ENCODE measurements around the gene EP400. TPM values are rescaled to one million over a fixed set of nuclear protein-coding genes. Genes with fewer than 3 reads are reported as not detected.
A peak's percentile ranks its signal among the peaks of the same experiment; 100 is the strongest.

The EP400 gene
- total and polyA plus RNA-seq, 9 of the 15 experiments (the other 6 are each of a cell fraction or from before 2014, with no cell fraction given) = 4.5 to 58.0 (median 7.0) TPM

GRCh38 chr12:131949431-131950181 lies at the start of gene EP400 (continued):
- TF ChIP-seq PREB (CRISPR knock-in tag; IDR thresholded peaks at IDR 0.05) = no peak
- TF ChIP-seq MIER1 (IDR thresholded peaks at IDR 0.05; ENCODE audit: low read depth) = no peak
- no peak for TF ChIP-seq DEAF1 (CRISPR knock-in tag; IDR thresholded peaks at IDR 0.05)
- no peak for TF ChIP-seq RBM22 (IDR thresholded peaks at IDR 0.05; ENCODE audit: low read depth, low read length, poor library complexity, severe bottlenecking)
- no peak for TF ChIP-seq ZNF740 (CRISPR knock-in tag; IDR thresholded peaks at IDR 0.05)
- no peak for TF ChIP-seq ZNF740 (tag; IDR thresholded peaks at IDR 0.05)
- TF ChIP-seq ZNF184 (CRISPR knock-in tag; IDR thresholded peaks at IDR 0.05) = no peak
- TF ChIP-seq PATZ1 (CRISPR knock-in tag; IDR thresholded peaks at IDR 0.05; ENCODE audit: borderline replicate concordance) = no peak
- no peak for TF ChIP-seq HNRNPK (IDR thresholded peaks at IDR 0.05; ENCODE audit: low read depth, low read length, poor library complexity, severe bottlenecking)
- TF ChIP-seq GABPB2 (CRISPR knock-in tag; conservative IDR thresholded peaks at IDR 0.05) = no peak
- peak; percentile 93 for TF ChIP-seq RBBP5 (IDR thresholded peaks at IDR 0.05; ENCODE audit: borderline replicate concordance, insufficient read depth, low read length, poor library complexity, severe bottlenecking)
- no peak for TF ChIP-seq ATF1 (CRISPR knock-in tag; IDR thresholded peaks at IDR 0.05)
- TF ChIP-seq ATF1 (tag; IDR thresholded peaks at IDR 0.05) = peak; percentile 51
- TF ChIP-seq ATF3 (IDR thresholded peaks at IDR 0.05) = no peak
- no peak for TF ChIP-seq ATF3 (CRISPR knock-in tag; conservative IDR thresholded peaks at IDR 0.05)
- no peak for TF ChIP-seq TCF3 (CRISPR knock-in tag; IDR thresholded peaks at IDR 0.05)
- peak; percentile 96 for TF ChIP-seq CXXC5 (CRISPR knock-in tag; IDR thresholded peaks at IDR 0.05)
- TF ChIP-seq ZFX (CRISPR knock-in tag; IDR thresholded peaks at IDR 0.05) = peak; percentile 68
- no peak for TF ChIP-seq SETDB1 (IDR thresholded peaks at IDR 0.05; ENCODE audit: low read length)
- no peak for TF ChIP-seq RBM15 (IDR thresholded peaks at IDR 0.05; ENCODE audit: insufficient read depth, low read length)
- TF ChIP-seq ZNF239 (CRISPR knock-in tag; IDR thresholded peaks at IDR 0.05) = no peak
- TF ChIP-seq ELF2 (CRISPR knock-in tag; IDR thresholded peaks at IDR 0.05) = no peak
